DND-41 (cell line): Measurements from ENCODE around the gene MB.
"Not testable (repeated sequence)": the region's sequence is repeated elsewhere in the genome, so short reads cannot be mapped to it uniquely, and the experiment has no call there.

ENCODE experiments used
- ATAC-seq: fragments of 200-7000 bp; cut with Tn5 transposase; 3 replicates; pipeline ENCODE4 v1.9.1; 2021; ENCODE audit warnings: low read depth; ENCODE audit not compliant: insufficient read depth
- DNase-seq: peaks from one replicate; pipeline ENCODE4 v3.0.0-alpha.2; 2020
- H2AFZ ChIP-seq: 2 replicates; pipeline ENCODE4 v1.6.0; 2012; ENCODE audit warnings: low read depth, low read length
- H3K27ac ChIP-seq: 2 replicates; pipeline ENCODE4 v1.5.1; 2012; ENCODE audit warnings: low read length, inconsistent platforms
- H3K27me3 ChIP-seq: fragments of 200-600 bp; sonication (generic); 2 replicates; pipeline ENCODE4 v1.6.0; 2012; ENCODE audit warnings: low read length, mild to moderate bottlenecking, inconsistent platforms; ENCODE audit not compliant: insufficient read depth, poor library complexity
- H3K36me3 ChIP-seq: 2 replicates; pipeline ENCODE4 v1.5.1; 2012; ENCODE audit warnings: low read length, inconsistent platforms; ENCODE audit not compliant: insufficient read depth
- H3K4me1 ChIP-seq: 2 replicates; pipeline ENCODE4 v1.5.1; 2012; ENCODE audit warnings: mild to moderate bottlenecking, low read length; ENCODE audit not compliant: insufficient read depth
- H3K4me2 ChIP-seq: 2 replicates; pipeline ENCODE4 v1.6.0; 2012; ENCODE audit warnings: mild to moderate bottlenecking, moderate library complexity, low read length, inconsistent platforms; ENCODE audit not compliant: insufficient read depth
- H3K4me3 ChIP-seq, 2 experiments: fragments of 200-600 bp in 1 of 2; shearing (Covaris generic) in 1 of 2; 2 replicates each; pipeline ENCODE4 v1.5.1; 2012 to 2016; ENCODE audit warnings: inconsistent platforms in 2 of 2, low read length in 2 of 2, mild to moderate bottlenecking in 2 of 2, low read depth in 1 of 2, moderate library complexity in 1 of 2
- H3K79me2 ChIP-seq: 2 replicates; pipeline ENCODE4 v1.6.0; 2012; ENCODE audit warnings: low read length, inconsistent platforms; ENCODE audit not compliant: insufficient read depth
- H3K9ac ChIP-seq: 2 replicates; pipeline ENCODE4 v1.6.0; 2012; ENCODE audit warnings: low read depth, mild to moderate bottlenecking, inconsistent platforms, low read length, moderate library complexity
- H3K9me3 ChIP-seq: 2 replicates; pipeline ENCODE4 v1.5.1; 2012; ENCODE audit warnings: low read length, moderate library complexity, mild to moderate bottlenecking, inconsistent platforms; ENCODE audit not compliant: insufficient read depth, severe bottlenecking
- H4K20me1 ChIP-seq: 2 replicates; pipeline ENCODE4 v1.6.0; 2012; ENCODE audit warnings: low read length; ENCODE audit not compliant: insufficient read depth
- EZH2 ChIP-seq: IDR thresholded peaks from 3 replicates; pipeline ENCODE4 v1.6.1; 2012; ENCODE audit warnings: borderline replicate concordance, low read depth, mild to moderate bottlenecking, moderate library complexity, low read length, inconsistent platforms; ENCODE audit not compliant: severe bottlenecking
- TF ChIP-seq, protein P1 (sequence below): IDR thresholded peaks from 2 replicates; pipeline ENCODE4 v1.5.1; 2012; ENCODE audit warnings: borderline replicate concordance, low read length, moderate library complexity, mild to moderate bottlenecking; ENCODE audit not compliant: poor library complexity, severe bottlenecking; ENCODE audit errors: extremely low read depth

MB gene

DNA sequence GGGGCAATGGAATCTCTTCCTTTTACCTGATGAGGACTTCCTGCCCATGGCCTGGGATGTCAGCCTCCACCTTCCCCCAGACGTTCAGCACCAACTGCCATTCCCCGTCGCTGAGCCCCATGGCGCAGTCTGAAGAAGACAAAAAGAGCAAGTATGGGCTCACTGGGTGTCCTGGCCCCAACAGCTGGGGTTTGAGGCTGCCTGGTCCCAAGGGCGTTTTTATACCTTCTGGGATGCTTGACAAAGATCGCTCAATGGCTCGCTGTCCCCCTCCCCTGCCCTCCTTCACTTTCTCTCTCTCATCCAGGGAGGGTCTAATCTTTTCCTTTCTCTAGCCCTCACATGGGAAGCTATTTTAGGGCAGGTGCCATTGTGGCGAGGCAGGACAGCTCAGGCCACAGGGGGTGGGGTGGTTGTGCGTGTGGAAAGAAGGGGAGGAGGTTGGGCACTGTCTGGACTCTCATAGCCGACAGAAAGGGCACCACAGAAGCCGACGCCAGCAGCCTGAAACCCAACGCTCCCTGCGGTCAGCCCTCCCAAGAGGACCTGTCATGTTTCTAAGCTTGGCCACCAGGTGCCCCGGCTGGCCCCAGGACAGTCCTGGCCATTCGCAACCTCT is at the start of gene MB:
TSS of gene MB (minus strand) at position 193 of the 619 bp plus-strand sequence. CDS start at position 121, 72 bp downstream.
- H3K9me3 ChIP-seq = no peaks in the 10 kb centered on the region
- no peak for DNase-seq
- no peak for TF ChIP-seq EZH2
- TF ChIP-seq, protein P1, sequence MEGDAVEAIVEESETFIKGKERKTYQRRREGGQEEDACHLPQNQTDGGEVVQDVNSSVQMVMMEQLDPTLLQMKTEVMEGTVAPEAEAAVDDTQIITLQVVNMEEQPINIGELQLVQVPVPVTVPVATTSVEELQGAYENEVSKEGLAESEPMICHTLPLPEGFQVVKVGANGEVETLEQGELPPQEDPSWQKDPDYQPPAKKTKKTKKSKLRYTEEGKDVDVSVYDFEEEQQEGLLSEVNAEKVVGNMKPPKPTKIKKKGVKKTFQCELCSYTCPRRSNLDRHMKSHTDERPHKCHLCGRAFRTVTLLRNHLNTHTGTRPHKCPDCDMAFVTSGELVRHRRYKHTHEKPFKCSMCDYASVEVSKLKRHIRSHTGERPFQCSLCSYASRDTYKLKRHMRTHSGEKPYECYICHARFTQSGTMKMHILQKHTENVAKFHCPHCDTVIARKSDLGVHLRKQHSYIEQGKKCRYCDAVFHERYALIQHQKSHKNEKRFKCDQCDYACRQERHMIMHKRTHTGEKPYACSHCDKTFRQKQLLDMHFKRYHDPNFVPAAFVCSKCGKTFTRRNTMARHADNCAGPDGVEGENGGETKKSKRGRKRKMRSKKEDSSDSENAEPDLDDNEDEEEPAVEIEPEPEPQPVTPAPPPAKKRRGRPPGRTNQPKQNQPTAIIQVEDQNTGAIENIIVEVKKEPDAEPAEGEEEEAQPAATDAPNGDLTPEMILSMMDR = no peak
- ATAC-seq = no peak
- no peak within 1 kb of the TSS for H2AFZ ChIP-seq
- no peaks in the 10 kb centered on the region for H3K36me3 ChIP-seq
- H3K4me1 ChIP-seq = peaks cover 11% of the 10 kb centered on the region; the same call in 1 of the 2 replicates
- H4K20me1 ChIP-seq = no peaks in the 10 kb centered on the region
- no peak within 1 kb of the TSS for H3K27ac ChIP-seq
- H3K9ac ChIP-seq = no peak within 1 kb of the TSS
- H3K27me3 ChIP-seq = no peaks in the 10 kb centered on the region
- H3K79me2 ChIP-seq = no peaks in the 10 kb centered on the region
- no peak within 1 kb of the TSS for H3K4me2 ChIP-seq
- no peak within 1 kb of the TSS for H3K4me3 ChIP-seq

DNA sequence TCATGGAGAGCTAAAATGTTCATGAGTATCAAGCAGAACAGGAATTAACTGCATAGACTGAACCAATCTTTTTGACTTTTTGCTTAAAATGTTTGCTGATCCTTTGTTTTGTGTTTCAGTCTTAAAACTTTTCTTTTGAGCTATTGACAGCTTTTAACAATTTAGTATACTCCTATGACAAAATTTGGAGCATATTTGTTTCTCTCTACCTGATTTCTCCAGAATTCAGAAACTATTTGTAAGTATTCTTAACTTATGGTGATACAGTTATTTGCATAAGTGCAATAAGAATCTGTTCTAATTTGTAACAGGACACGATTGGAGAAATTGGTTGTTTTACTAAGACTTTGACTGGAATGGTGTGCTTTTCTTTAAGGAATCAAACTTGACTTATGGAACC is 49.6 kb upstream of the MB start:
- H3K4me2 ChIP-seq, ATAC-seq, H3K79me2 ChIP-seq, H3K4me1 ChIP-seq, H2AFZ ChIP-seq, DNase-seq, H3K4me3 ChIP-seq, H3K27ac ChIP-seq, H3K27me3 ChIP-seq, H3K9ac ChIP-seq, H4K20me1 ChIP-seq: not testable (repeated sequence)
- peaks cover 46% of the 10 kb centered on the region for H3K36me3 ChIP-seq
- peaks cover 48% of the 10 kb centered on the region for H3K9me3 ChIP-seq

DNA sequence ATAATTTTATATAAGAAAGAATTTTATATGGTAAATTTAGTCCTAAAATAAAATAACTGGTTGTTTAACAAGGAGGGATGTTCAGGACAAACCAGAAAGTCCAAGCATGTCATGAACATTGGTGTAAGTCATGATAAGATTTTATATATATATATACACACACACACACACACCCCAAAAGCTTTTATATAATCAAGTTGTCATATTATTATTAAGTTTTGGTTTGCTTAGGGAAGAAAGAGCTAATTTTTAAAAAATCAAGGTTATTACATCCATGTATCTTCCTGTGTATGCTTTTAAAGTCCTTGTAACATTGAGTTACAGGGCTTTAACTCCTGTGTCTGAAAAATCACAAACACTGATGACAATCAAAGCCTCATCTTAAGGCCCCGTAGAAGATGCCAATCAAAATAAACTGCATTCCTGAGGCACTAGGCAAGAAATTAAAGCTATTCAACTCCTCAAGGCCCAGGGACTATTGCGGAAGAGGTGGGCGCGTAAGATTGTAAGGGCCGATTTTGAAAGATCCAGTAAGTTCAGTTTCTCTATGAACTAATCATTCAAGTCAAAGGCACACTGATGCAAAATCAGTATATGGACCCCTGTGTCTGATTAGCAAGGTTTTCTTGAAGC is 47.9 kb upstream of the MB start:
- no peak overlapping the region for H2AFZ ChIP-seq
- H3K79me2 ChIP-seq = peaks cover 9% of the 10 kb centered on the region
- H3K27me3 ChIP-seq = no peaks in the 10 kb centered on the region
- ATAC-seq (no peak), DNase-seq (no peak)
- peaks cover 59% of the 10 kb centered on the region for H3K36me3 ChIP-seq
- no peak overlapping the region for H3K27ac ChIP-seq
- no peak for TF ChIP-seq EZH2
- TF ChIP-seq, protein P1 = no peak
- no peak overlapping the region for H3K4me2 ChIP-seq
- H3K4me3 ChIP-seq = no peak overlapping the region; a peak in 1 of 4 replicates
- peaks cover 14% of the 10 kb centered on the region for H3K4me1 ChIP-seq
- no peak overlapping the region for H3K9ac ChIP-seq
- H4K20me1 ChIP-seq = no peaks in the 10 kb centered on the region
- H3K9me3 ChIP-seq = peaks cover 53% of the 10 kb centered on the region

DNA sequence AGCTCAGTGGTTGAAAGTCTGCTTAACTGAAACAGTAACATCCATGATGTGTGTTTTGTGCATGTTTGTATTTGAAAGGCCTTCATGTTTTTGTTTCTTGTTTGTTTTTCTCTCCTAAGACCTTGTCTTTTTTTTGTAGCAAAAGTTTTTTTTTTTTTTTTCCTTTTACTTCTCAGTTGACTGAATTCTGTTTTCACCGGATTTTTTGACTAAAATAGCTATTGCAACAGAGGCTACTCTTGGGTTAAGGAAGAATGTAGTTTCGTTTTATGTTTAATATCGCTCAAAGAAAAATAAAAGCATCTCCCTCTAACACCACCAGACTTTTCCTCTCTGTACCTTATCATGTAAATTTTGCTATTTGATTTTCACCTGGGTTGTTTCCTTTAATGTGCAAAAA is 46.2 kb upstream of the MB start:
- H3K79me2 ChIP-seq = peaks cover 18% of the 10 kb centered on the region
- no peak overlapping the region for H3K27ac ChIP-seq
- H3K27me3 ChIP-seq = no peaks in the 10 kb centered on the region
- no peak overlapping the region for H3K9ac ChIP-seq
- TF ChIP-seq, protein P1 = no peak
- no peak for TF ChIP-seq EZH2
- ATAC-seq (no peak), DNase-seq (no peak)
- peaks cover 76% of the 10 kb centered on the region for H3K36me3 ChIP-seq
- H3K9me3 ChIP-seq = peaks cover 55% of the 10 kb centered on the region
- no peaks in the 10 kb centered on the region for H4K20me1 ChIP-seq
- peaks cover 31% of the 10 kb centered on the region for H3K4me1 ChIP-seq
- no peak overlapping the region for H3K4me2 ChIP-seq
- H3K4me3 ChIP-seq = no peak overlapping the region
- H2AFZ ChIP-seq = no peak overlapping the region
